Measurements from ENCODE around the gene ATF4.

Gene ATF4

GRCh38 chr22:39492186-39492585 lies 28.2 kb upstream of the ATF4 start:
- no peak for DNase-seq (ENCODE audit: low spot score)
- H3K27ac ChIP-seq = no peak overlapping the region
- CTCF ChIA-PET = interaction anchor here (0.7 kb wide), 1 partner anchor 766 kb away, joined by 4 read pairs; no protein-coding TSS in a partner anchor
- TF ChIP-seq, protein P1, sequence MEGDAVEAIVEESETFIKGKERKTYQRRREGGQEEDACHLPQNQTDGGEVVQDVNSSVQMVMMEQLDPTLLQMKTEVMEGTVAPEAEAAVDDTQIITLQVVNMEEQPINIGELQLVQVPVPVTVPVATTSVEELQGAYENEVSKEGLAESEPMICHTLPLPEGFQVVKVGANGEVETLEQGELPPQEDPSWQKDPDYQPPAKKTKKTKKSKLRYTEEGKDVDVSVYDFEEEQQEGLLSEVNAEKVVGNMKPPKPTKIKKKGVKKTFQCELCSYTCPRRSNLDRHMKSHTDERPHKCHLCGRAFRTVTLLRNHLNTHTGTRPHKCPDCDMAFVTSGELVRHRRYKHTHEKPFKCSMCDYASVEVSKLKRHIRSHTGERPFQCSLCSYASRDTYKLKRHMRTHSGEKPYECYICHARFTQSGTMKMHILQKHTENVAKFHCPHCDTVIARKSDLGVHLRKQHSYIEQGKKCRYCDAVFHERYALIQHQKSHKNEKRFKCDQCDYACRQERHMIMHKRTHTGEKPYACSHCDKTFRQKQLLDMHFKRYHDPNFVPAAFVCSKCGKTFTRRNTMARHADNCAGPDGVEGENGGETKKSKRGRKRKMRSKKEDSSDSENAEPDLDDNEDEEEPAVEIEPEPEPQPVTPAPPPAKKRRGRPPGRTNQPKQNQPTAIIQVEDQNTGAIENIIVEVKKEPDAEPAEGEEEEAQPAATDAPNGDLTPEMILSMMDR (conservative IDR thresholded peaks at IDR 0.05; ENCODE audit: low read depth) = no peak
- POLR2A ChIA-PET (ENCODE audit: low non-redundant PET) = no interaction called here

DNA sequence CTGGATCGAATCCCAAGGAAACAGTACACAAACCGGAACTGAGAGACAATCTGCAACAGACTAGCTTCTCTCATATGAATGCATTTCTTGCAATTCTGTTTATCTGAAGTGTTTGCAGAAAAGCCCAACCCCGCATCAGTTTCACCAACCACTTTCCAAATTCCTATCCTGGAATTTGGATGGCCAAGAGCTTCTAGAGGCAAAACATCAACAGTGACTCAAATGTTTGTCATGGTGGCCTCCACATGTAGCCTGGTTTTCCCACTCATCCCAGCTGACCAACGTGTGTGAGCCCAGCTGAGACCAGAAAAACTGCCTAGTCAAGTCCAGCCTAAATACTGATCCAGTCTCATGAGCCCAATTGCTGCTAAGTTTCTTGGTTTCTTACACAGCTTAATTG lies 26.6 kb upstream of the ATF4 start:
- DNase-seq (ENCODE audit: low spot score) = no peak
- no peak overlapping the region for H3K27ac ChIP-seq
- TF ChIP-seq, protein P1 (conservative IDR thresholded peaks at IDR 0.05; ENCODE audit: low read depth) = no peak
- CTCF ChIA-PET = interaction anchor here (0.5 to 1.7 kb wide), 2 partner anchors 35 to 62 kb away, joined by 5 to 11 read pairs; no protein-coding TSS in a partner anchor
- POLR2A ChIA-PET (ENCODE audit: low non-redundant PET) = no interaction called here

DNA sequence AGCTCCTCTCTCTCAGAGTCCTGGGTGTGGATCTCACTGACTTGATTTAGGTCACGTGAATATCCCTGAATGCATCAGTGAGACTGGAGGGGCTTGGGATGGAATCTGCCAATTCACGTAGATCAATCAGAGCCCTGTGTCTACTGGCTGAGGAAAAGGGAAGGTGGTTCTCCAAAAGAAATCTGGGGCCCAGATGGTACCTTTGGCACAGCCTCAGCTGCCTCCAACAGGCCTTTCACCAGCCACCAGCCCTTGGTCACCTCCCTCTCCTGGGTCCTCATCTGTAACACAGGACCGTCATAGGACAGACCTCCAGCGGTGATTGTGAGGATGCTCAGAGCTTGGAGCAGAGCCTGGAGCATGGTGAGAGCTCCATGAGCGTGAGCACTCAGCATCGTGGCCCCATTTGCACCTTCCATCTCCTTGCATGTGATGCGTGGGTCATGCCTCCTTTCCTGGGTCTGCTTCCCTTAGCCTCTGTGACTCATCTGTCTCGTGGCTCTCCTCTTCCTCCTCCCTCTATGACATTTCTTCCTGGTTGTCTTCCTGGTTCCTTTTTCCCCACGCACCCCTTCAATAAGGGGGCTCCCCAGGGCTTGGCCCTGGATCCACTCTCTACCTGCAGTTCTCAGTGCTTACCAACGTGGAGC lies 25.8 kb upstream of the ATF4 start:
- POLR2A ChIA-PET (ENCODE audit: low non-redundant PET) = no interaction called here
- TF ChIP-seq, protein P1 (conservative IDR thresholded peaks at IDR 0.05; ENCODE audit: low read depth) = no peak
- DNase-seq (ENCODE audit: low spot score) = no peak
- CTCF ChIA-PET = interaction anchor here (1.7 kb wide), 1 partner anchor 34 kb away, joined by 11 read pairs; no protein-coding TSS in a partner anchor
- H3K27ac ChIP-seq = no peak overlapping the region

DNA sequence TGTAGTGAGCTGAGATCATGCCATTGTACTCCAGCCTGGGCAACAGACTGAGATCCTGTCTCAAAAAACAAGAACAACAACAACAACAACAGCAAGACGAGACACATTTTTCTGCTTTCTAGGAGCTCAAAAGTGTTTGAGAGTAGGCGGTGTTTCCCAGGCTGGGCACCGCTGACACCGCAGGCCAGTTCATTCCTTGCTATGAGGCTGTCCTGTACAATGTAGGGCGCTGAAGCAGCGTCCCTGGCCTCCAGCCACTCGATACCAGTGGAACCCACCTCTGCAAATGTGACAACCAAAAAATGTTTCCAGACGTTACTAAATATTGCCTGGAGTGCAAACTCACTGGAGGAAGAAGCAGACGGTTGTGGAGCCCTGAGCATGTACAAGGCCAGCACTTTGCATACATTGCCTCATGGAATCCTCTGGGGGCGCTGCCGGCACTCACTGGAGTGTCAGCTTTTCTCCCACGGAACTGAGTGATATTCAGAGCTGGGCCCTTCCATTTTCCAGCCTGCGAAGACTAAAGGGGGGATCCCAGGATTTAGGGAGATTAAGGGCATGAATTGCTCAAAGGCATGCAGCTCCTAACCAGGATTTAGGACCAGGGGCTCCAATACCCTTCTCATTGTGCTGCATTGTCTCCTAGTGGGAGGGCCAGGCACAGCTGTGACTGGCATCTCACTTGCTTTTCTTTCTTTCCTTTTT lies 24.1 kb upstream of the ATF4 start:
- TF ChIP-seq, protein P1 (conservative IDR thresholded peaks at IDR 0.05; ENCODE audit: low read depth) = peak; percentile 71
- no peak for DNase-seq (ENCODE audit: low spot score)
- POLR2A ChIA-PET (ENCODE audit: low non-redundant PET) = no interaction called here
- peak overlapping the region; percentile 2; the same call in 1 of the 2 replicates for H3K27ac ChIP-seq
- CTCF ChIA-PET = interaction anchor here (0.5 to 1.4 kb wide), 6 partner anchors 21 to 1875 kb away, joined by 3 to 4 read pairs (median 3); partner anchors contain the start of gene TAB1

- TF ChIP-seq, protein P1 (conservative IDR thresholded peaks at IDR 0.05; ENCODE audit: low read depth) = no peak
- DNase-seq (ENCODE audit: low spot score) = no peak
- POLR2A ChIA-PET (ENCODE audit: low non-redundant PET) = interaction anchor here (0.7 kb wide), 1 partner anchor 20 kb away, joined by 5 read pairs; no protein-coding TSS in a partner anchor
- no peak overlapping the region for H3K27ac ChIP-seq
- CTCF ChIA-PET = no interaction called here
Measured at GRCh38 chr22:39497429-39497828, 22.9 kb upstream of the ATF4 start.

GRCh38 chr22:39498368-39498767 lies 22.0 kb upstream of the ATF4 start:
- TF ChIP-seq, protein P1 (conservative IDR thresholded peaks at IDR 0.05; ENCODE audit: low read depth) = no peak
- H3K27ac ChIP-seq = no peak overlapping the region
- CTCF ChIA-PET = no interaction called here

More at GRCh38 chr22:39498368-39498767, 22.0 kb upstream of the ATF4 start:
- no peak for DNase-seq (ENCODE audit: low spot score)
- POLR2A ChIA-PET (ENCODE audit: low non-redundant PET) = interaction anchor here (0.7 kb wide), 1 partner anchor 19 kb away, joined by 5 read pairs; no protein-coding TSS in a partner anchor
